ENCODE results near the gene COG4.
A peak's percentile ranks its signal among the peaks of the same experiment; 100 is the strongest.
"Not testable (repeated sequence)": the region's sequence is repeated elsewhere in the genome, so short reads cannot be mapped to it uniquely, and the experiment has no call there.

COG4 gene

GRCh38 chr16:70523076-70523742 lies at the start of gene COG4:
COG4 (minus strand) TSS chr16:70523554; CDS start chr16:70523543, 11 bp downstream.
- DNase-seq, result peak; percentile 87

GRCh38 chr16:70572926-70573270 lies 49.5 kb upstream of the COG4 start:
- DNase-seq, result no peak

DNA sequence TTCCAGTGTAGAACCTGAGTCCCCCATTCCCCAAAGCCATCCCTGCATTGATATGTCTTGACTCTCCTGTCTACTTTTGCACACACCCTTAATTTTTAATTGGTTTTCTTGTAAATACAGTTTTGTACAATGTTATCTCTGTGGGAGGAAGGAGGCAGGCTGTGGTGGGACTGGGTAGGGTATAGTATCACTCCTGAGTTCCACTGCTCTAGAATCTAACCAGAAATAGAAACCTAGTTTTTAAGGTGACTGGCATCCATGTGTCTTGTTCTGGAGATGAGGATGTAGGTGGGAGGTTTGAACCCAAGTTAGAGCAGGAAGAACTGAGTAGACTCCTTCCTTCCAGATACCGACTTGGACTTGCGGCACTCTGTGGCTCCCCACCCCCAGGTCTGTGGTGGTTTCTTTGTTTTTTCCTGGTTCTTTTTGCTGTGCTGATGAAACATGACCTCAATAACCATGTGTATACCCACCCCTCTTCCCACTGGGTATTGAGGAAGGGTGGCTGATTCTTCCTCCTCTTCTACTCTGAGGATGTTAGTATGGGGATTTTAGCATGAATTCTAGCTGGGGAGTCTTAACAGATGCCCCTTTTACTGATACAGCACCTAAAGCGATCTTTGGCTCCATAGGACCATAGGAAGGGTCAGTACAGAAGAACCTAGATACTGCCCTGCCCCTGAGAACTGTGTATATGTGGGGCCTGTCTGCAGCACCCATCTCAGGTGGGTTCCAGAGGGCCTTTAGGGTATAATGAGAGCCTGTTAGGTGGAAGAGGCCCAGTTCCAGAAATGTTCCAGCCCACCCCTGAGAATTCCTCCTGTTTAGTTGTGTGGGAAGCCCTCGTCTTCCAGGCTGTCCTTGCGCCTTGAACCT lies 48.9 kb upstream of the COG4 start:
- DNase-seq, result peak; percentile 21

DNA sequence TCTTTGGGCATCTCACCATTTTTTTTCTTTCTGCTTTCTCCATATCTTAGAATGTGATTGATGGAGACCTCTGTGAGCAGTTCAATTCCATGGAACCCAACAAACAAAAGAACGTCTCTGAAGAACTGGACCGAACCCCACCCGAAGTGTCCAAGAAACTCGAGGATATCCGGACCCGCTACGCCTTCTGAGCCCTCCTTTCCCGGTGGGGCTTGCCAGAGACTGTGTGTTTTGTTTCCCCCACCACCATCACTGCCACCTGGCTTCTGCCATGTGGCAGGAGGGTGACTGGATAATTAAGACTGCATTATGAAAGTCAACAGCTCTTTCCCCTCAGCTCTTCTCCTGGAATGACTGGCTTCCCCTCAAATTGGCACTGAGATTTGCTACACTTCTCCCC lies 48.3 kb upstream of the COG4 start:
- no peak for DNase-seq

- DNase-seq, result no peak
Observed at GRCh38 chr16:70570967-70571570, 47.7 kb upstream of the COG4 start.

GRCh38 chr16:70569752-70570151 lies 46.4 kb upstream of the COG4 start:
- no peak for DNase-seq

- DNase-seq, result no peak
Observed at GRCh38 chr16:70568601-70569237, 45.4 kb upstream of the COG4 start.

DNA sequence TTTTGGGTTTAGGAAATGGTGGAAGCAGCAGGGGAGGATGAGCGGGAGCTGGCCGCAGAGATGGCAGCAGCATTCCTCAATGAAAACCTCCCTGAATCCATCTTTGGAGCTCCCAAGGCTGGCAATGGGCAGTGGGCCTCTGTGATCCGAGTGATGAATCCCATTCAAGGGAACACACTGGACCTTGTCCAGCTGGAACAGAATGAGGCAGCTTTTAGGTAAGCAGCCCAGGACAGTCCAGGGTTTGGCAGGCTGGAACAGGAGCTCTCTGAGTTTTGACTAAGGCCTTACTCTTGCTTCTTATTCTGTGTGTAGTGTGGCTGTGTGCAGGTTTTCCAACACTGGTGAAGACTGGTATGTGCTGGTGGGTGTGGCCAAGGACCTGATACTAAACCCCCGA lies 41.7 kb upstream of the COG4 start:
- DNase-seq, result no peak

- no peak for DNase-seq
Observed at GRCh38 chr16:70563636-70564035, 40.3 kb upstream of the COG4 start.

DNA sequence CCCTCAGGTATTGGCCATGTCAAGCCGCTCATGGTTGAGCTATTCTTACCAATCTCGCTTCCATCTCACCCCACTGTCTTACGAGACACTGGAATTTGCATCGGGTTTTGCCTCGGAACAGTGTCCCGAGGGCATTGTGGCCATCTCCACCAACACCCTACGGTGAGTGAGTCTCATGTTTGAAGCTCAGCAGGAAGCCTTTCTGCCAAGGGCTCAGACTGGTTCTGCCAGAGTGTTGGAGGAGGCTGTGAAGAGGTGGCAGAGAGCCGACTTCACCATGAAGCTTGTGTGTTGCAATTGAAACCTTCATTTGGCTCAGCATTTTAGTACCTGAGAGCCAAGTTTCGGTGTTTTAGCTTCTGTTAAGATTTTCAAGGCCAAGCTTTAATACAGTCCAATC lies 38.3 kb upstream of the COG4 start:
- no peak for DNase-seq

DNA sequence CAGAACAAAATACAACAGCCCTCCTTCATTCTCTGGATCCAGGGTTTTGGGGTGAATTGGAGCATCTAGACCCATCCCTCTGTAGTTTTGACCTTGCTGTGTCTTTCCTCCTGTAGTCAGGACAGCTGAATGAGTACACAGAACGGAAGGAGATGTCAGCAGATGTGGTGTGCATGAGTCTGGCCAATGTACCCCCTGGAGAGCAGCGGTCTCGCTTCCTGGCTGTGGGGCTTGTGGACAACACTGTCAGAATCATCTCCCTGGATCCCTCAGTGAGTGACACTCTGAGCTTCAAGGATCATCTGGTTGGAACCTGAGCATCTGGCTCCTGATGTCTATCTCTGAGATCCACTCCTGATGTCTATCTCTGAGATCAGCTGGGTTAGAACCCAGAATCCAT lies 32.7 kb upstream of the COG4 start:
- no peak for DNase-seq

DNA sequence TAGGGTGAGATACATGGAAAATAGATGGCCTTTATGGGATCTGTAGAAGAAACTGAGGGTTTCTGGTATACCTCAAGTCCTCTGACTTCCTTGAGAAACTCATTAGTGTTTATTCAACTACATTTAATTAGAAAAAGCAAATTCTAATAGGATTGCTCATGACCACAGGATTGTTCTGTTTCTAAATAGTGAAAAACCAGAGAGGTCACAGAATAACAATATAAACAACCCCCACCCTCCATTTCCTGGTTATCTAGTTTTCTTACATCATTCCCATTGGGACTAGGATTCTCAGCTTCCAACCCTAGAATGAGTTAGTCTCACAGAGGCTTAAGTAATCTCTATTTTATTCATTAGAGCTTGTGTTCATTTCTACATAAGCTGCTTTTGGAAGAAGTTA lies 30.3 kb upstream of the COG4 start:
- peak; percentile 81 for DNase-seq

GRCh38 chr16:70552675-70553074 lies 29.3 kb upstream of the COG4 start:
- no peak for DNase-seq

- DNase-seq, result no peak
Observed at GRCh38 chr16:70551788-70552187, 28.4 kb upstream of the COG4 start.

DNA sequence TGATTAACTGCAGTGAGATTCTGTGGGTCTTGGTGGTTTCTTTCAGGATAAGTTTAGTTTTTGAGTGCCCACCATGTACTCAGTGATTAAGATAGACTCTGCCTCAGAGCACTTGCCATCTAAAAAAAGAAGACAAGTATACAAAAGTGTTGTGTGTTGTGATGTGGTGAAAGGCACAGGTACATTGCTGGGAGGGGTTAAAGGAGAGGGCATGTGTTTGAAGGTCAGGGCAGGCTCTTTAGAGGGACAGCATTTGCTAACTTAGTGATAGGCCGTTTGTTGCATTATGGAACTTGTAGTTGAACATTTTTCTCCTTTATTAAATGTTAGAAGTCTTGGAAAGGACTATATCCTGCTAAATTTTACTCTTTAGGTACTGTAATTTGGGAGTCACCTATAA lies 26.7 kb upstream of the COG4 start:
- no peak for DNase-seq

- DNase-seq, result no peak
Observed at GRCh38 chr16:70548936-70549335, 25.6 kb upstream of the COG4 start.

DNA sequence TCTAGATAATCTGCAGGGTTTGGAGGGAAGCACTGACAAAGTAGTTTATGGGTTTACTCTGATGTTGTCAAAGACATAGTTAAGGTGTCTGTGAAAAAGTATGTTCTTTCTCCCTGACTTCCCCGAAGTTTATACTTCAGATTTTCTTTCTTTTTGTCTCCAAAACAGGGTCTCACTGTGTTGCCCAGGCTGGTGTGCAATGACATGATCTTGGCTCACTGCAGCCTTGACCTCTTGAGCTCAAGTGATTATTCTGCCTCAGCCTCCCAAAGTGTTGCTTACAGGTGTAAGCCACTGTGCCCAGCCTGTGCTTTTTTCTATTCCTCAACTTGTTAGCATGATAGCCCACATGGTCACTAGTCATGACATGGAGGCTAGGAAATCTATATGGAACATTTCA lies 21.2 kb upstream of the COG4 start:
- DNase-seq, result no peak

GRCh38 chr16:70540994-70541393 lies 17.6 kb upstream of the COG4 start:
- no peak for DNase-seq

- DNase-seq, result no peak
Observed at GRCh38 chr16:70534971-70535370, 11.6 kb upstream of the COG4 start.

DNA sequence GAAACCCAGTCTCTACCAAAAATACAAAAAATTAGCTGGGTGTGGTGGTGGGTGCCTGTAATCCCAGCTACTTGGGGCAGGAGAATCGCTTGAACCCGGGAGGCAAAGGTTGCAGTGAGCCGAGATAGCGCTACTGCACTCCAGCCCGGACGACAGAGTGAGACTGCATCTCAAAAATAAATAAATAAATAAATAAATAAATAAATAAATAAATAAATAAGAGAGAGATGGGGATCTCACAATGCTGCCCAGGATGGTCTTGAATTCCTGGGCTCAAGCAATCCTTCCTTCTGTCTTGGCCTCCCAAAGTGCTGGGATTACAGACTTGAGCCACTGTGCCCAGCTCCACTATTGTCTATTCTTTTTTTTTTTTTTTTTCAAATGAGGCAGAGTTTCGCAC lies 6.6 kb upstream of the COG4 start:
- DNase-seq, result not testable (repeated sequence)

- DNase-seq, result peak; percentile 73
Observed at GRCh38 chr16:70529051-70529777, 5.9 kb upstream of the COG4 start.

GRCh38 chr16:70527315-70527996 lies 4.1 kb upstream of the COG4 start:
- DNase-seq, result no peak

Measured in fibroblast of skin of right biceps (primary cell).